Measurements from ENCODE around the gene HMHB1.
"Not testable (repeated sequence)": the region's sequence is repeated elsewhere in the genome, so short reads cannot be mapped to it uniquely, and the experiment has no call there.

Gene HMHB1

GRCh38 chr5:143805861-143806260 lies 6.1 kb upstream of the HMHB1 start:
- DNase-seq: no peak

- DNase-seq: no peak
These were observed 5.4 kb upstream of the HMHB1 start for GRCh38 chr5:143806579-143806978.

- DNase-seq: no peak
These were observed 4.6 kb upstream of the HMHB1 start for GRCh38 chr5:143807401-143807800.

GRCh38 chr5:143816370-143816769 lies 4.4 kb downstream of the HMHB1 start:
- DNase-seq: not testable (repeated sequence)

GRCh38 chr5:143819716-143820115 lies 7.8 kb downstream of the HMHB1 start:
- no peak for DNase-seq

GRCh38 chr5:143820451-143820850 lies 8.5 kb downstream of the HMHB1 start:
- DNase-seq: no peak

DNA sequence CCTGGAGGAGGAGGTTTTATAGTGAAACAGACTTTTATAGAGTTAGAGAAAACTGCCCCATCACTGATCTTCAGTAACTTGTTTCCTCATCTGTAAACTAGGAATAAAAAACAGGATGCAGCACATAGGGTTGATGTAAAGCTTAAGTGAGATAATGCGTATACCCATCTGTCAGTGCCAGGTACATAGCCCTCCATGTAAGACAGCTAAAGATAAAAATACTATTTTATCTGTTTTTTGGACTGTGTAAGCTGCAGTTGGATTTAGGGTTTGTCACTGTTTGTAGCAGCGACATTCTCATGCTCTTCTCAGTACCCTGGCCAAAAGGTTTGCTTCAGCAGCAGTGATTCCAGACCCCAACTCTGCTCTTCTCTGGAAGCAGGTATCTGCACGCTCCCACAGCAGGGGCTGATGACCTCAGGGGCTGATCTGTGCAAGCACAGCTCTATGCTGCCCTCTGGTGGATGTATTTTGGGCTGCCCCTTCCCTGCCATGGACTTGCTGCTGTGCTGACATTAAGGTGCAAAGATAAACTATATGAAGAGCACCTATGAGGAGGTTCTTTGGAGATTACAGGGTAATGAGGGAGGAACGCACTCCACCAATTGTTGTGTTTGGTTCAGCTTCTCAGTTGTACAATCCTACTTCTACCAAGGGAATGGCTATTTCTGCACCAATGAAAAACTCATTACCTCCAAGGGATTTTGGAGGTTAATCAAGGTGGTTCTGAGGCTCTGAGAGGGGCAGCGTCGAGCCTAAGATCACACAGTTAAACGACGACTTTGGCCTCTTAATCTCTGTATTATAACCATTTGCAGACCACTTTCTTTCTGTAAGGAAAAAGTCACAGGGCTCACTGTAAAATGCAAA lies 13.1 kb downstream of the HMHB1 start:
- DNase-seq: no peak

- DNase-seq: no peak
These were observed 15.0 kb downstream of the HMHB1 start for GRCh38 chr5:143826951-143827444.

GRCh38 chr5:143828710-143829109 lies 16.7 kb downstream of the HMHB1 start:
- DNase-seq: no peak

DNA sequence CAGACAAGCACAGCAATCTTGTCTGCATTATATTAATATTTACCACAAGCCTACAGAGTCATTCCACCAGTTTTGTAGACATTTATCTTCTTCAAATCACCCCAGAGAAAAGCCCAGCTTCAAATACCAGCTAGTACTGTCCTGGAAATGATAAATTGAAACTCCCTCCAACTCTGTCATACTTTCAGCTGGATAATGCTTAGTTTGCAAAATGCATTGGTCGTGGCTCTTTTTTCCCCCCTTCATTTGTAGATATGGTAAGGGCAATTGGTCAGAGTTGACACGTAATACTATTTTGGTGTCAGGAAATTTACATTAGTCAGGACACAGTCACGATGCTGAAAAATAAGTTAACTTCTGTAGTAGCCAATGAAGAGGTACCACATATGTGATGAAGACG lies 21.2 kb downstream of the HMHB1 start:
- no peak for DNase-seq

DNA sequence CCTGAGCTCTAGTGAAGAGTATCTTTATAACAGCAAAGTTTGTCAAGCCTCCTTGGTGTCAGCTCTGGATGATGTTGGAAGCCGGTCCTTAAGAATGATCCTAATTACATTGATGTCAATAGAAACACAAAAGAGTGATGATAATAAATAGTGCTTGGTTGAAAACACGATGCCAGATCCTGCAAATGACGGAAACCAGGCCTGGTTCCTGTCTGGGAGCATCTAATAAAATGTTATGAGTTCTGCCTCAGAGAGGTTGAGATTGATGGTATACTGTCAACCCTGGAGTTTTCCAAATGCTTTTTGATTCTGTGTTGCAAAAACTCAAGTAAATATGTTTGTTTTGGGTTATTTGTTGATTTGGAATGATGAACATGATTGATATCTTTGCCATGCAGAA lies 23.3 kb downstream of the HMHB1 start:
- no peak for DNase-seq

- DNase-seq: no peak
These were observed 24.3 kb downstream of the HMHB1 start for GRCh38 chr5:143836161-143836725.

- DNase-seq: peak; percentile 20
These were observed 25.4 kb downstream of the HMHB1 start for GRCh38 chr5:143837306-143837848.

DNA sequence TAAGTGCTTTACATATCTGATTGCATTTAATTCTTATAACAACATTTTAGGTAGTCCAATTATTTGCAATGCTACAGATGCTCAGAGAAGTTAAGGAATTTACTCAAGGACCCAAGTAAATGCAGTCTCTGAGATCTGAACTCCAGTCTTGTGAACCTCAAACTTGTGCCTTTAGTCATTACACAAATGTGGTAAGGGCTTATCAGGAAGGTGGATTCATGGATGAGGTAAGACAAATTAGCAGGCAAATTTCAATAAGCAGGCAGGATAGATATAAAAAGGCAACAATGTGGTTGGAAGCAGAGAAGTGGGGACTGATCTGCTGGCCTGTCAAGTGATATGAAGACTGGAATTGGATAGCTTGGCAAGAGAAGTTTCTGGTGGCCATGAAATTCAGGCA lies 29.5 kb downstream of the HMHB1 start:
- DNase-seq: no peak

- DNase-seq: no peak
These were observed 31.0 kb downstream of the HMHB1 start for GRCh38 chr5:143842920-143843319.

GRCh38 chr5:143843461-143843860 lies 31.5 kb downstream of the HMHB1 start:
- DNase-seq: no peak

GRCh38 chr5:143850050-143850683 lies 38.2 kb downstream of the HMHB1 start:
- no peak for DNase-seq

DNA sequence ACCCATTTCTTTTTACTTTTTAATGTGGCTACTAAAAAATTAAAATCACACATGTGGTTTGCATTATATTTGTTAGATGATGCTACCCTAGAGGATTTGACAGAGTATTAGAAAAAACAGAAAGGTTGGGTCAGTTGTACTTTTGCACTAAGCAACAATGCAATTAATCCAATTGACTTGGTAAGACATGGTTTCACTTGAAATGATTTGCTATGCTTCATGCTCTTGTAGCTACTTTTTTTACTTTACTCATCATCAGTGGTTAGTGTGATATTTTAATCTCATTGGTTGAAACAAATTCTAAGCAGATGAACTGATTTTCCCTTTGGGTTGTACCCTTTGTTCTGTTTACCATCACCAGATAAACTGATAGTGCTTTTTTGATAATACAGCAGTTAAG lies 39.4 kb downstream of the HMHB1 start:
- DNase-seq: no peak

GRCh38 chr5:143860211-143860610 lies 48.2 kb downstream of the HMHB1 start:
- DNase-seq: no peak

- DNase-seq: no peak
These were observed 50.3 kb downstream of the HMHB1 start for GRCh38 chr5:143862271-143862670.

DNA sequence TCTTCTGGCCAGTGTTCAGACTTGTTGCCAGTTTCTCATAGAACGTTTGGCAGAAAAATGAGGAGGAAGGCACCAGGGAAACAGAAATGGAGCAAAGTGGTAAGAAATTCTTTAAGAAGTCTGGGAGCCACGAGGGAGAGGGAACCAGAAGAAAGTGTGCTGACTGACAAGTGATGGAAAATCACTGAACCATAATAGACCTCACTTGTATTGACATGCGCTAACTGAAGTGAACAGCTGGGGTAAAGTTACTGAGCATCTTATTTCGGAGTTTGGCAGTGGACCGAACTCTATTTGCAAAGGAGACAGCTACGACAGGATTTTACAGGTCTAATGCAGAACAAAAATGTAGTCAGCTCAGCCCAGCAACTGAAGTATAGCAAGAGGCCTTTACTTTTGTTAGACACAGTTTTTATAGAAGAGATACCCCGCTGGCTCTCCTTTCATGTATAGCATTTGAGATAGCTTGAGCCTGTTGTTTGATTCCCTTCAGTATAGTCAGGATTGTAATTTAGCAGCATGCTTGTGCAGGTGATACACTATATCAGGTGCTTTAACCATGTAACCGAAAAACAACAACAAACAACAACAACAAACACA lies 53.6 kb downstream of the HMHB1 start:
- no peak for DNase-seq
